Endothelial cell of umbilical vein (primary cell): ENCODE data around the gene RAB8B. TPM values are rescaled to one million over a fixed set of nuclear protein-coding genes. Genes with fewer than 3 reads are reported as not detected.

ENCODE experiments used
- BruUV-seq: library from RNA; stranded (reverse); fragments of 400-500 nt; replicated peaks from 2 replicates; lab custom pipeline; 2021; lab: Mats Ljungman, UMichigan
- CTCF ChIA-PET: fragments of 300-600, 350-600 bp; sonication (Branson Sonifier 250); formaldehyde crosslinking; loops from one replicate; lab custom pipeline; 2021; ENCODE audit warnings: antibody characterized with exemption, inconsistent platforms; lab: Charles Lee
- POLR2A ChIA-PET: fragments of 300-600, 350-600 bp; sonication (Branson Sonifier 250); formaldehyde crosslinking; loops from one replicate; lab custom pipeline; 2021; ENCODE audit warnings: antibody characterized with exemption, inconsistent platforms; lab: Charles Lee
- DNase-seq: peaks from one replicate; pipeline ENCODE4 v3.0.0-alpha.2; 2011; ENCODE audit warnings: low read depth, low spot score
- FAIRE-seq: peaks from 2 replicates; lab custom pipeline; 2011; peaks lifted over from hg19 to GRCh38; lab: Jason Lieb, UNC
- H2AFZ ChIP-seq: 2 replicates; pipeline ENCODE4 v1.6.0; 2012; ENCODE audit warnings: low read depth, low read length, control low read depth, inconsistent platforms
- H3K27ac ChIP-seq: 2 replicates; pipeline ENCODE4 v1.5.1; 2011; ENCODE audit warnings: low read depth, mild to moderate bottlenecking, control low read depth, low read length, moderate library complexity; ENCODE audit not compliant: insufficient read depth
- H3K27me3 ChIP-seq, 2 experiments: 2 replicates each; pipeline versions ENCODE4 v1.6.0 to v1.6.1; 2011; ENCODE audit warnings: low read length in 2 of 2, mixed read lengths in 1 of 2; ENCODE audit not compliant: control insufficient read depth in 2 of 2, insufficient read depth in 2 of 2
- H3K36me3 ChIP-seq, 2 experiments: 2 replicates in 1 of 2; 3 replicates in 1 of 2; pipeline ENCODE4 v1.5.1; 2011; ENCODE audit warnings: low read length in 2 of 2, mild to moderate bottlenecking in 1 of 2, moderate library complexity in 1 of 2; ENCODE audit not compliant: control insufficient read depth in 2 of 2, insufficient read depth in 2 of 2; ENCODE audit errors: extremely low read depth in 1 of 2
- H3K4me1 ChIP-seq: 3 replicates; pipeline ENCODE4 v1.5.1; 2011; ENCODE audit warnings: mild to moderate bottlenecking, low read length; ENCODE audit not compliant: control insufficient read depth, insufficient read depth; ENCODE audit errors: extremely low read depth
- H3K4me2 ChIP-seq: 2 replicates; pipeline ENCODE4 v1.6.1; 2011; ENCODE audit warnings: low read length, control low read depth, mixed read lengths; ENCODE audit not compliant: insufficient read depth
- H3K4me3 ChIP-seq, 3 experiments: fragments of 200-600 bp in 1 of 3; sonication (generic), shearing (Covaris generic) in 1 of 3; replicated peaks in 1 of 3; 2 replicates each; pipeline ENCODE4 v1.5.1; 2011 to 2016; ENCODE audit warnings: control low read depth in 3 of 3, low read length in 3 of 3, mild to moderate bottlenecking in 2 of 3, inconsistent platforms in 1 of 3, low read depth in 1 of 3, moderate library complexity in 1 of 3; ENCODE audit not compliant: insufficient read depth in 1 of 3
- H3K79me2 ChIP-seq: 2 replicates; pipeline ENCODE4 v1.6.0; 2012; ENCODE audit warnings: low read length, inconsistent platforms; ENCODE audit not compliant: control insufficient read depth, insufficient read depth
- H3K9ac ChIP-seq: replicated peaks from 2 replicates; pipeline ENCODE3; 2011; ENCODE audit warnings: low read length, control low read depth; ENCODE audit not compliant: insufficient read depth; ENCODE audit errors: extremely low read depth
- H3K9me1 ChIP-seq: replicated peaks from 3 replicates; pipeline ENCODE4 v1.6.0; 2011; ENCODE audit warnings: mild to moderate bottlenecking, low read length; ENCODE audit not compliant: control insufficient read depth, insufficient read depth; ENCODE audit errors: extremely low read depth
- H3K9me3 ChIP-seq: replicated peaks from 2 replicates; pipeline ENCODE4 v1.5.1; 2012; ENCODE audit warnings: low read length, inconsistent platforms; ENCODE audit not compliant: control insufficient read depth, insufficient read depth
- H4K20me1 ChIP-seq: replicated peaks from 2 replicates; pipeline ENCODE3; 2011; ENCODE audit warnings: mild to moderate bottlenecking, low read length; ENCODE audit not compliant: control insufficient read depth, insufficient read depth; ENCODE audit errors: extremely low read depth
- CTCF ChIP-seq, 2 donors: IDR thresholded peaks; 1 replicate in 1 of 2; 2 replicates in 1 of 2; pipeline ENCODE4 v1.5.1; 2011; ENCODE audit warnings: low read length in 2 of 2, mild to moderate bottlenecking in 2 of 2, moderate library complexity in 2 of 2, control low read depth in 1 of 2, inconsistent platforms in 1 of 2, low read depth in 1 of 2; ENCODE audit not compliant: insufficient read depth in 1 of 2; ENCODE audit errors: extremely low read depth in 1 of 2
- EZH2 ChIP-seq: IDR thresholded peaks from 2 replicates; pipeline ENCODE4 v1.6.1; 2012; ENCODE audit warnings: borderline replicate concordance, low read depth, mild to moderate bottlenecking, moderate library complexity, low read length, inconsistent platforms; ENCODE audit not compliant: severe bottlenecking
- FOS ChIP-seq: IDR thresholded peaks from 2 replicates; pipeline ENCODE4 v1.6.1; 2011; ENCODE audit warnings: mild to moderate bottlenecking, low read length, moderate library complexity, borderline replicate concordance; ENCODE audit not compliant: insufficient read depth
- GATA2 ChIP-seq: IDR thresholded peaks from 2 replicates; pipeline ENCODE4 v1.7.0; 2011; ENCODE audit warnings: low read depth, mild to moderate bottlenecking, moderate library complexity, mixed read lengths, low read length; ENCODE audit not compliant: insufficient read length, insufficient read depth
- JUN ChIP-seq: IDR thresholded peaks from 2 replicates; pipeline ENCODE4 v1.6.1; 2011; ENCODE audit warnings: borderline replicate concordance, low read depth; ENCODE audit not compliant: insufficient read length, insufficient read depth
- MAX ChIP-seq: IDR thresholded peaks from 2 replicates; pipeline ENCODE4 v1.6.1; 2011; ENCODE audit not compliant: insufficient read depth, insufficient read length
- MYC ChIP-seq: IDR thresholded peaks from one replicate; pipeline ENCODE4 v1.6.1; 2011; ENCODE audit warnings: mild to moderate bottlenecking, low read depth, low read length
- POLR2A ChIP-seq: IDR thresholded peaks from 2 replicates; pipeline ENCODE4 v1.6.1; 2012; ENCODE audit warnings: low read depth, mild to moderate bottlenecking, control low read depth, low read length
- POLR2AphosphoS5 ChIP-seq: IDR thresholded peaks from 2 replicates; pipeline ENCODE4 v1.6.1; 2012; ENCODE audit warnings: low read depth, mild to moderate bottlenecking, control low read depth, low read length, moderate library complexity; ENCODE audit not compliant: insufficient read depth
- dilution Hi-C: fragments of 300-500 bp; cut with MboI; formaldehyde crosslinking; loops from one replicate; pipeline ENCODE4 v1.15.0; 2019; ENCODE audit warnings: low sequenced_read_pairs; ENCODE audit not compliant: extremely low pct_ligation_motif_present
- intact Hi-C: fragments of 100-400 bp; cut with micrococcal nuclease; formaldehyde crosslinking; loops from one replicate; pipeline ENCODE4 v1.10.0; 2022
- polyA plus RNA-seq, 4 experiments: library from polyadenylated mRNA; depleted of rRNA in 3 of 4; stranded (reverse) in 3 of 4; unstranded in 1 of 4; fragments of >200 nt; gene quantifications; 2 replicates each; pipeline versions ENCODE4 v1.2.1 to v1.2.3, GENCODE V29; 2011 to 2012; ENCODE audit warnings: missing spikeins in 1 of 4
- total RNA-seq: library from RNA; stranded (reverse); gene quantifications from 2 replicates; pipeline ENCODE4 v1.2.3, GENCODE V29; 2021

RAB8B gene
- total and polyA plus RNA-seq, 2 donors (not counting 3 experiments of a cell fraction or from before 2014, with no cell fraction given): 10.4 to 52.5 TPM

- Histone ChIP-seq H3K79me2 (no peaks in the 10 kb centered on the region), H3K36me3 (peaks cover 0 to 2% of the 10 kb centered on the region in 2 experiments), H3K9me1 (no peaks in the 10 kb centered on the region), H3K4me1 (peaks cover 9% of the 10 kb centered on the region), H3K27me3 (no peaks in the 10 kb centered on the region), H3K4me3 (no peak overlapping the region), H3K9ac (no peak overlapping the region), H4K20me1 (no peaks in the 10 kb centered on the region), H3K9me3 (no peaks in the 10 kb centered on the region), H3K4me2 (no peak overlapping the region), H3K27ac (no peak overlapping the region), H2AFZ (no peak overlapping the region)
- BruUV-seq: no TSS peak
- ChIA-PET CTCF (interaction anchor here (1.0 kb wide), 1 partner anchor 53 kb away, joined by 3 read pairs; no protein-coding TSS in a partner anchor), POLR2A (no interaction called here)
- intact Hi-C loops (no loop called here), dilution Hi-C loops (no loop called here)
- FAIRE-seq: no peak
- no peak for DNase-seq
- TF ChIP-seq POLR2AphosphoS5 (no peak), POLR2A (no peak), GATA2 (no peak), EZH2 (no peak), MYC (no peak), MAX (no peak), CTCF (IDR thresholded peaks at IDR 0.05; ENCODE audit: extremely low read depth in 1 of 2, insufficient read depth in 1 of 2, low read depth in 1 of 2, low read length in 2 of 2) (no peak), JUN (no peak), FOS (no peak)
Measured at GRCh38 chr15:63274427-63274826, 85.0 kb downstream of the RAB8B start.
